GM21515 (cell line): ENCODE data around the gene CYREN.
A peak's percentile ranks its signal among the peaks of the same experiment; 100 is the strongest.

Experiments used
- ATAC-seq: cut with Tn5 transposase; IDR thresholded peaks from one replicate; pipeline ENCODE4 v1.9.1; 2021; ENCODE audit not compliant: unreplicated experiment

The CYREN gene

DNA sequence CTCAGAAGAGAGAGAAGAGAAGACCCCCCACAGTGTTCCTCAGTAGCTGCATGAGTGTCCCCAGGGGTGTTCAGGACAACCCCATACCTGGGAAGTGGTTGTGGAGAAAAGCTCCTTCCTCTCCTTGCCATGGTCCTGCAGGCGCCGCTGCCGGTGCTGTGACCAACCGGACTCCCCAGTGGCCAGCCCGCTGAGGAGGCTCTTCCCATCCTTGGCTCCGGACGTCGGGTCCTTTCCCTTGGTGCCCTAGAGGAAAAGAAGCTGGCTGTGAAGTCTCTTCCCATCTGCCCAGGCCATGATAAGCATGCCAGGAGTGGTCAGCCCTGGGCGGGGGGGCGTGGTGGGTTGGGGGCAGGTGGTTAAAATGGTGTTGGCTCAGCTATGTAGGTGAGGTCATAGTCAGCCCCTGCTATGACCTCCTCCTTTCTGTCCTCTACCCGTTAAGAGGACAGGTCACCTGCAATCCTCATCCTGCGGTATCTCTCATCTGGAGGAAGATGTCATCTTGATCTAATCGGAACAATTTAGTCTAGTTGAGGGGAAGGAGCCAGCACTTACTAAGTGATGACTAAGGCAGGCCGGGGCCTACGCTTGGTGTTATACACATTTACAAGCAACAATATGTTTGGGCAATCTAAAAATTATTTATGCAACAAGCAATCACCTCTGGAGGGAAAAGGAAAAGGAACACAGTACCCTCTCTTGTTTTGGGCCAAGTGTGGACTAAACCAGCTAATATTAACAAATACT, 27.6 kb upstream of the CYREN start:
- ATAC-seq, result no peak

DNA sequence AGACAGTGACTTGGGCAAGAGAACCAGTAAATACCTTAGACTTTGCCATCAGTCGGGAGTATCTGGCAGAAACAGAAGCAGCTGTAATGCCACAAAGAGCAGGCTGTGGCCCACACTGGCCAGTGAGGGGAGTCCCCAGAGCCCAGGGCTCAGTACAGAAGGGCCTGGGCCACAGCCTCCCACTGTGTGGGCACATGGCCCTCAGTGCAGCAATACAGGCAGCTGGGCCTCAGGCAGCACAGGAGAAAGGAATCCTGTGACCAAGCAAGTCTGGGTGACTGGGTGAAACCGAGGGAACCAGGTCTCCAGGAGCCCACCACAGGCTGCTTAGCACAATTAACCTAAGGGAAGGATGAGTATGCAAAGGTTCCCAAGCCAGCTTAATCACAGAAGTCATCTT, 26.8 kb upstream of the CYREN start:
- ATAC-seq, result no peak

DNA sequence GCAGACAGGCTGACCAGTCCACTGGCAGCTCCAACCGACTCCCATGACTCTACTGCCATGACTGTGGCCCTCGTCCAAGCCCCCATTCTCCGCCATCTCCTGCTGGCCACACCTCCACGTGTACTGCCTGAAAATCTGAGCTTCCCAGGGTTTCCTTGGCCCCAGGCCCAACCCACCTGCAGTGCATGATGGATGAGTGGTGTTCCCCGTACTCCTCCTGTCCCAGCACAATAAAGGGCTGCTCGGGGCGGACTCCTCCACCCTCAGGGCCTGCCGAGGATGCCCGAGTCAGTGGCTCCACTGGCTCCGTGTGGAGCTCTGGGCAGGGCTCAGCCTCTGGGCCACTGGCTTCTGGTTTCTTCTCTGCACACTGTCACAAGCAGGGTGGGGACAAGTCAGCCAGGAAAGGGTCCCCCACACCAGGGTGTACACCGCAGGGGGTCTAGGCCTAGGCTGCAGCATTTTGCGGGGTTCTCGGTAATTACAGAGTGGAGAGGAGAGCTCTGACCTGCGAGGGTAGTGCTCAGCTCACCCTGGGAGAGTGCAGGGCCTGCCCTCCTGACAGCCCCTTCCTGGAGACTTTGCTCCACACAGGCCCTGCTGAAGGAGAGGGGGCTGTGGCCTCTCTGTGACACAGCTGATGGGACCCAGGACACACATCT, 25.6 kb upstream of the CYREN start:
- no peak for ATAC-seq

DNA sequence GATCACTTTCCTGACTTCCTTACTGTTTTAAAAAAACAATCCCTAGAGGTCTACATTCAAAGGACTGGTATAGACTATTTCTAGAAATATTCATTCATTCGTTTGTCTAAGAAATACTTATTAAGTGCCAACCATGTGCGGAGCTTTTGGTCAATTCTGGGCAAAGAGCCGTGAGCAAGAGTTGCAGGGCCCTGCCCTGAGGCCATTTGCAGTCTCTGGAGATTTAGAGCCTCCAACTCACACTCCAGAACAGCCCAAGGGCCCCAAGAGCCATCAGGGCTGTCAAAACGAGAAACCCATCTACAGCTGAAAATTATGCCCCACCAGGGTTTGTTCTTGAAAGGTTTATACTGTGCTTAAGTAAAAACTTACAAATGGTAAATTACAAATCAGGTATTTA, 24.6 kb upstream of the CYREN start:
- no peak for ATAC-seq

DNA sequence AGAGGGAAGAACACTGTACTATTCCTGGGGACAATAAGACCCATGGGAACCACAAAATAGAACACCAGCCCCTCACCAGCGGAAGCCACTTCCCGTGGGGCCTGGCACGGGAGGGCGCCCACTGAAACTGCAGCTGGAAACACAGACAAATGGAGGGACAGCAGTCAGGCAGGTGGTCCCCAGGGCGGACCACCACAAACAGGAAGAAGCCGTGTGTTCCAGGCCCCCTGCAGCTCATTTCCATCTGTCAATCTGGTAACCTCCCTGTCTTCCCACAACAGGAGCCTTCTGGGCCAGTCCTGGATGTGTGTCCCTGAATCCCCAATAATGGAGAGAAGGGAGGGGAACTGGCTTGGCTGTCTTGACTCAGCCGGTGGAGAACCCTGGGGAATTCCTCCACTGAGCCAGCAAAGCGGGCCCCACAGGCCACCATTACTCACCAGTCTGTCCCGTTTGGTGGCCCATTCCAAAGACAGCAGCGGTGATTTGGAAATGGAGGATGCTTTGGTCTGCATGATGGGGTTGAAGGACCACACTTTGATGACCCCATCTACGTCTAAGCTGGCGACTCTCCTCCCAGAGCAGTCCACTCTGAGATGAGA, 24.1 kb upstream of the CYREN start:
- no peak for ATAC-seq

DNA sequence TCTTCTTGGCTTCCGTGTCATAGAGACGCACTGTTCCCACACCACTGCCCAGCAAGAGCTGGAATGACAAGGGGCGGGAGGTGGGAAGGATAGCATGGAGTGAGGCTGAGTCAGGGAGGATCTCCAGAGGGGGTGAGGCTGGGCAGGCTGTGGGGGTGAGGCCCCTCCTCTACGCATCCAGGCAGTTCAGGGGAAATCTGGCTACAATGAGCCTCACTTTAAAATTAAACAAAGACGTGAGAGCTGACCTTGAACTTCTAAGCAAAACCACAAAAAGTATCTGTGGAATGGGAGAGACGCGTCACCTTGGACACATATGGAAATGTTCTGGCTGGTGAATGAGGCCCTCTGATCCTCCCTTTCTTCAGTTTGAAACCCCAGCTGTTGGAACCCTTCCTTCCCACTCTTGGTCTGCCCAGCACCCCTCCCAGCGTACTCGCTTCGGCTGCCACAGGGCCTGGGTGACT, 23.1 kb upstream of the CYREN start:
- ATAC-seq, result no peak

DNA sequence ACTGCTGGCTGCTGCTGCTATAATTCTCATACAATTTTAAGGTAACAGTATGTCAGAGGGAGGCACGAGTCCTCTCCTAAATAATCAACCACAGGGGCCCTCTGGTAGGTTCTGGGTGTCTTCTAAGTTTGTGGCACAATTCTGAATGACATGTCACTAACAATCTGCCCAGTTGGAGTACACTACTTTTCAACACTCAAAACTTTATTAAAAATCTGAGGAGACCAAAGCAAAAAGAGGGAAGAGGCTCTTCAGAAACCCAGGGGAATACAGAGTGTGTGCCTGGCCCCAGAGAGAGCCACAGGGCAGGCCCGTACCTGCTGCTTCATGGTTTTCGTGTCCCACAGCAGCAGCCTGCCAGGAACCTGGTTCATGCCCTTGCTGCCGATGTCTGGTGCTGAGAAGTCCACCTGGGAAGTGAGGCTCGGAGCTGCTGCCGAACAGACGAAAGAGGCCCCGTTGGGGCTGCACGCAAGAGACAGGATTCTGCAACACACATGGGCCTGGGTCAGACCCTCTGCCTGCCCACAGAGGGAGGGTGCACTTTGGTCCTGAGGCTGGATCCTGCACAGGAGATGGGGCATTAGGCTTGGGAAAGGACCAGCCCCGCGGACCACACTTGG, 22.5 kb upstream of the CYREN start:
- no peak for ATAC-seq

DNA sequence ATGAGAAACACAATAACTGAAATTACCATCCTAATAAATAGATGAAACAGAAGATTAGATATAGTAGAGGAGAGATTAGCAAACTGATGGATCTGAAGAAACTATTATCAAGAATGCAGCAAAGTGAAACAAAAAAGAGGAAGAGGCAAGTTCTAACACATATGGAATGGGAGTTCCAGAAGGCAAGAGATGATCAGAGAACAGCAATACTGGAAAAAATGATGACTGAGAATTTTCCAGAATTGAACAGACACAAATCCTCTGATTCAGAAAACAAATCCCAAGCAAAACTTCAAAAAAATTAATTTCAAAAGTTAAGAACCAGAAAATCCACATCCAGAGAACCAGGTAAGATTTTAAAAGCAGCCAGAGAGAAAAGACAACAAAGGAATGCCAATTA, 20.2 kb upstream of the CYREN start:
- ATAC-seq, result no peak

DNA sequence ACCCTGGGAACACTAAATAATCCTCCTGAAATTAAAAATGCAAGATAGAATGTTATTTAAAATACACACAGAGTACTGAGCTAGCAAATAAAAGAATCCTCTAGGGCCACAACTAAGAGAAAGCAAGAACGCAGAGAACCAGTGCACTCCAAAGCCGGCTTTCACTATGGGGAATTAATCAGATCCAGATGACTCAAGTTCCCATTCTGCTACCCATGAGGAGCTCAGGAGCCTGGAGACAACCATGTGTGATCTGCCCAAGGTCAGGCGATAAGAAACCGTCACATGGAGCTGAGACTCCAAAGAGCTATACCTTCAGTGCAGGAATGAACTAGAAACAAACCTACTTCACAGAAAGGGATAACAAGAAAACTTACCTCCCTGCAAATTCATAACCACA, 19.5 kb upstream of the CYREN start:
- ATAC-seq, result no peak

DNA sequence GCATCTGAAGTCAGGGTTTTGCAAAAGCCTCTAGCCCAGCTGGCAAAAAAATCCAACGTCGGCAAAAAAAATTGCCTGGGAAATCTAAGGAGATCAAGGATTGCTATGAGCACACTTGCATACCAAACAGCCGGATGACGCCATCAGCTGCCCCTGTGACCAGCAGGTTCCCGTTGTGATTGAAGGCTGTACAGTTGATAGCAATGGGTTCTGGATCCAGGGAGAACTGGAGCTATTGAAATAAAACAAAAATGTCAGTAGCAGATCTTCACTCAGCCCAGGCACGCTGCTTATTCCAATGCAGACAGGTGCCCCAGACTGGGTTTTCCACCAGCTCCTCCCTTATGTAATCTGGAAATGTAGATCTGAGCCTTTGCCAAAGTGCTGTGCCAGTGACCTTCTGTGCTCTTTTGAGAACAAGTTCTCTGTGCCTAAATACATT, 18.7 kb upstream of the CYREN start:
- no peak for ATAC-seq

DNA sequence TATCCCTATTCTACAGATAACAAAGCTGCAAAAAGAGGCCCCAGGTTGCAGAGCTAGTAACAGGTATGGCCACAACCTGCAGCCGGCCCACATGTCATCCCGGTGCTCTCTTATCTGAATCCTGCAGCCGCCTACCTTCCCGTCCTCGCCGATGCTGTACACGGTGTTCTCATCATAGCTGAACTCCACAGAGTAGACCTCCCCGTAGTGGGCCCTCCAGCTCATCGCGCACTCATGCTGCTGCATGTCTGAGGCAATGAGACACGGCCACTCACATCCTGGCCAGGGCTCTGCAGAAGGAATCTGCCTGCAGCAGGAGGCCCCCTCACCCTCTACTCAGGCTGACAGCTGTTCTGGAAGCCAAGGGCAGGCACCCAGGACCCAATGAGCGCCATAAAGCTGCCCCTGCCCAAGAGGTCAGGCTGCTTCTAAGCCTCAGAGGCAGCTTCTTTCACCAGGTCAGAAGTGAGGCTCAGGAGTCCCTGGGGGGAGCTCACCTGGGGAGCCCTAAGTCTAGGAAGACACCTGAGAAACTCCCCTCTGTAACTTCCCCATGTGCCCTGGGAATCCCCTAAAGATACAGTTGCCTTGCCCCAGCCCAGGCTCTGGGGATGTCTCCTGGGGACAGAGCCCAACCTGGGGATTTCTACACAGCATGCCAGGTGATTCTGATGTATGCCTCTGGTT, 17.9 kb upstream of the CYREN start:
- ATAC-seq, result no peak

DNA sequence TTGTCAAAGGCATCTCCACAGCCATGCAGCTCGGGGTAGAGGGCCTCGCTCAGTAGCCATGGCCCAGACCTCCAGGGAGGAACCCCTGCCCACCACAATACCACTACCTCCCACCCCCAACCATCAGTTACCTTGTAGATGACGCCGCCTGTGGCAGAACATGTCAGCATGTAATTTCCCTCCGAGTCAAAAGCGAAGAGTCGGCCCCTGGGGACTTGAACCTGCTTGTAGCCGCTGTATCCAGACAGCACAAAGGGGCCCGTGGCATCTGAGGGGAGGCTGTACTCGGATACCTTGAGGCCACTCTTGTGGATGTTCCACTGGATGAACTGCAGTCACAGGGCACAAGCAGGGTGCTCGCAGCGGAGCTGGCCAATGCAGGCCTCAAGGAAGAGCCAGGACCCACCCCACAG, 16.3 kb upstream of the CYREN start:
- ATAC-seq, result peak; percentile 52

DNA sequence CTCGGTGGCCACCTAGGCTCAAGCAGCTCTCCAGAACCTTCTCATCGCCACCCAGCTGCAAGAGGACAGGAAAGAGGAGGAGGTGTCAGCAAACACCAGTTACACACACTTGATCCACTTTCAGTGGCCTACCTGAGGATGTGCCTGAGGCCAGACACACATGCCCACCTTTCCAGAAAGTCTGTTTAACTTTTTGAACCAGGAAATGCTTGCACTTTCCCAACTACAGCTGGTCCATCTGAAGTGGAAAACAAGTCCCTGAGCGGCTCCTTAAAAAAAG, 15.7 kb upstream of the CYREN start:
- no peak for ATAC-seq

DNA sequence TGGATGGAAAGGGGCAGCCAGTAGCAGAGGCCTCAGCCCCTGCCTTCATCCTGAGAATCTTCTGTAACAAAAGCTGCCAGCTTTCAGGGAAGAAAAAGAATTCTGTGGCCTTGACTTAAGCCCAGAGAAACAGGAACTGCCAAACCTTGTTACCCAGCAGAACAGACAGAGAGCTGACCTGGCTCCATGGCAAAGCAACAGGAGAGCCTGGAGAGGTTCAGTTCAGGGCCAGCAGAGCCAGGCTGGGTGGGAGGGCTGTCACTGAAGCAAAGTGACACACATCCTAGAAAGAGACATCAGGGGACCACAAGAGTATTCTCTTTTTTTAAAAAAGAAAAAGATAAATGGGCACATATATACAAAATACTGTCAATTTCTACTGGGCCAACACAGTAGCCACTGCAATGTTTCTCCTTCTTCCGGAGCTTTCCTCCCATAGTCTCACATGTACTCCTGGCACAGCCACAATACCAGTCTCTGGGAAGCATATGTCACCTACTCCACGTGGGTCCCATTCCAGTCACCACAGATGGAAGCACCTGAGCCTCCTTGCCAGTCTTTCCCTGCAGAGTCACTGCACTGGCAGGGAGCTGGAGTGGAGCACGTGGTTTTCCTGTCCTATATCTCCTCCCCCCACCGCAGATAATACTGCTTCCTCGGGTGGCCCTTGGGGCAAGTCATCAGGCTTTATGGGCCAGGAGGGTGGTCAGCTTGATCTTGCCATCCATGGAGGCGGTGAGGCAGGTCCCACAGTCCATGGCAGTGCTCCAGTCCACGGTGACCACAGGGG, 15.2 kb upstream of the CYREN start:
- ATAC-seq, result no peak

DNA sequence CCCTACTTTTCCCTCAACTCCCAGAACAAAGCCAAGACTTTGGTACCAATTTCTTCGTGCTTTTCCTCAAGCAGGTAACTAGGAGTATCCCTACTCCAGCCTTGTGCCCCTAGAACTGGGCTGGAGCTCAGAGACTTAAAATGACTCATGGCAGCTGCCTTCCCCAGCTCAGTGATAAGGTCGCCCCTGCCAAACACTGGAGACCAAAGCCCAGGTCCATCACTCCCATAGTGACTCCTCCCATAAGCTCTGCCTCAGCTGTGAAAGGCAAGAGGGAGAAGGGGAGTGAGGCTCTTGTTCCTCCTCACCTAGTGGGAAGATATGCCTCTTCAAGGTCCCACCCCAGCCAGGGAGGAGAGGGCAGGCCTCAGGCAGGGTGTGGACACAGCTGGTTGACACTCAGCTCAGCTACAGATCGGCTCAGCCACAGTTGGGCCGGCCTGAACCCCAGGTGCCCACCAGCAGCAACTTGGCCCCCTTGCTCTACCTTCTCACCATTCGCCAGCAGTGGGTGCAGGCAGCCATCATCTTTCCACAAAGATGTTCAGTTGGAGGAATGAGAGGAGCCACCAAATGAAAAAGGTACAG, 13.8 kb upstream of the CYREN start:
- no peak for ATAC-seq

DNA sequence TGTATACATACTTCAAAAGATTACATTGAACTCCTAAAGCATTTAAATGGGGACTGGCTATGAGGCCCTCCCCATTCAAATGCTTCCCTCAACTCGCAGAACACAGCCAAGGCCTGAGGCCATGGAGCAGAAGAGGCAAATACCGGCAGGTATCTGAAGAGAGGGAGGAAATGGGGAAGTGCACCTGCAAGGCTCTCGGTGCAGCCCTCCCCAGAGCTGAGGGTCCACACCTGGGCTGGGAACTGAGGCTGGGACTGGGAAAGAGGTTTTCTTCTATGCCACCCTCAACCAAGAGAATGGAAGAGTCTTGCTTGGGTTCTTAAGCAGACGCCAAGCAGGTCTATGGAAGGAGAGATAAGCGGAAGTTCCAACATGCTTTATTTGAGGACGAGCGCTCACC, 13.0 kb upstream of the CYREN start:
- no peak for ATAC-seq

DNA sequence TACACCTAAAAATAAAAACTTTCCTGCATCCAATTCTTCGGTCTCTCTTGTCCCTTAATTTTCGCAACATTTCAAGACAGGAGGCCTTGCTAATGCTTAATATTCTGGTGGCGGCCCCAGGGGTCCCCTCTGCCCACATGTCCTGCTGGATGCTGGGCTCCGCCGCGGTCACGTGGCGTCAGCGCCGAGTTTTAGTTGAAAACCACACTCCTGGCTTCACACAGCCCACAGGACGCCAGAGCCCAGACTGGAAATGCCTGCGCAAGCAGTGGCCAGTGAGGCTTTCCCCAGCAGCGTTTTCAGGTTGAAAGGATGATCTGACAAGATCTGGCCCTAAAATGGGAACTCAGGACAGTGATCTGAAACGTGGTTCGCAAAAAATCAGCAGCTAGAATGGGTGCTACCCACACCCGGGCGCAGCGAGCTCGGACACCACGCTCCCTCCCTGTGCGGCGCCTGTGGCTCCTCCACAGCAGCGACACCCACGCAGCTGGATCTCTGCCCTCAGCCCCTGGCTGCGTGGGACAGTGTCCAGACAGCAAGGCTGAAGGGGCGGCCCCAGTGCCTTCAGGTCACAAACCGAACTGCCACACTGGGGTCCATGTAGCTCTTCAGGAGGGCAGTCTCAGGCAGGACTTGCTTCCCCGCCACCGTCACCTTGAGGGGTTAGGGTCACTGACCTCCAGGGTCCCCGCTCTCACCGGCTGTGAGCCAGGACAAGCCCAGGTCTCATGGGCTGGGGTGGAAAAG, 11.6 kb upstream of the CYREN start:
- no peak for ATAC-seq

DNA sequence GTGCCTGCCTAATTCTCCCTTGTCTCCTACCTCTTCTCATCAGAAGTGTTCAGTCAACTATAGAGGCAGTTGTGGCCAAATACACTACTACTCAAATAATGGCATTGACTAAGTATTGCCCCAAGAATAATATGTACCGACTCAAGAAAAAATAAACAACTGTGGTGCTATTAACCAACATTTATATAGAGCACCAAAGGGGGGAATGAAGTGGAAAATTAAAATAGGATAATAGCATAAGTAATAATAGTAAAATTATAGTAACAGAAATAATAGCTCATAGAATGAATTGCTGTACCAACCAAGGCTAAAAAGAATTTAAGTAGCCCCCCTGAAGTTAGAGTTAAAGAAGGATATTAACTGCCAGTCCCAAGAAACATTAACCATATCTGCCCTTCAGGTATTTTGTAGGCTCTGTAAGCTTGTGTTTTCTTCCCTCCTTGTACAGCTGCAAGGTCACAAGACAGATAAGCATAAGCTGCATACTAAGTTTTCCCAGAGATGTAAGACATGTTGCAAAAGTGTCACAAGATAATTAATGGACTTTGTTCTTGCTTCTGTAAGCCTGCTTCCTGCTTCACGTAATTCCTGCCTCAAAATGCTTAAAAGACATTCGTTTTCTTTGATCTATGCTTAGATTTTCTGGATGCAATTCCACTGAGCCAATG, 10.9 kb upstream of the CYREN start:
- ATAC-seq, result no peak

DNA sequence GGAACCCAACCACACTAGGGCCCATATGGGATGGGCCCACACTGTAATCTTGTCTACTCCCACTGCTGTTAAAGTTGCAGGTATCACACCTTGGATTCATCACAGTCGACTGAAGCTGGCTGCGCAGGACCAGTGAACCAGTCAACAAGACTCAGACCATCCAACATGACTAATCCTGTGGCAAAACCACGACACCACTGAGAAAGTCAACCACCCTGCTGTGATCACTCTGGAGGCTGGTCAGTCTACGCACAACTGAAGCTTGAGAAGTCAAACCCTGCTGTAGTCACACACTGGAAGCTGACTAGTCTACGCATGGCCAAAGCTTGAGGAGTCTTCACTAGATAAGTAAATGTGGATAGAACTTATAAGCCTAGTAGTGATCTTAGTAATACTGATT, 9.6 kb upstream of the CYREN start:
- no peak for ATAC-seq
